GM06990 (cell line): ENCODE measurements around the gene NEURL2.

ENCODE experiments used
- DNase-seq: peaks from one replicate; pipeline ENCODE4 v3.0.0-alpha.2; 2011; ENCODE audit not compliant: insufficient read length; ENCODE audit errors: extremely low read depth
- H3K27me3 ChIP-seq: replicated peaks from 2 replicates; pipeline ENCODE4 v1.6.0; 2011; ENCODE audit warnings: low read length; ENCODE audit not compliant: control insufficient read depth, insufficient read depth
- H3K36me3 ChIP-seq: 2 replicates; pipeline ENCODE4 v1.5.1; 2011; ENCODE audit warnings: low read length; ENCODE audit not compliant: control insufficient read depth, insufficient read depth
- H3K4me3 ChIP-seq: replicated peaks from 2 replicates; pipeline ENCODE4 v1.5.1; 2011; ENCODE audit warnings: low read depth, mild to moderate bottlenecking, control low read depth, low read length
- TF ChIP-seq, protein P1 (sequence below): IDR thresholded peaks from 2 replicates; pipeline ENCODE4 v1.5.1; 2011; ENCODE audit warnings: low read length, control low read depth, mild to moderate bottlenecking, inconsistent platforms; ENCODE audit not compliant: insufficient read depth, poor library complexity, severe bottlenecking

NEURL2 gene

DNA sequence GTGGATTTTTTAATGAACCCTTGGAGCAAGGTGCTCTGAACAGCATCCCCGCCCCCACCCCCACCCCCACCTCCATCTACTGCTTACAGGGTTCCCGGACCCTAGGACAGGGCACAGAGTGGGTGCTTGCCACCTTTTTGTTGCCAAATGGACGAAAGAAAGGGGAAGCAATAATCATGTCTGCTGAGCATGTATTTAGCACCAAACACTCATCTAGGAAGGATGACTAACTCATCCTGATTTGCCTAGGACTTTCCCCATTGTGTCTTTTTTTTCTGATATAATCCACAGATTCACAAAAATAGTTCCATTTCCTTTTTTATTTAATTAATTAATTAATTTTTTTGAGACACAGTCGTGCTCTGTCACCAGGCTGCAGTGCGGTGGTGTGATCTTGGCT is 22.1 kb upstream of the NEURL2 start:
- Histone ChIP-seq H3K27me3 (no peaks in the 10 kb centered on the region), H3K36me3 (no peaks in the 10 kb centered on the region), H3K4me3 (no peak overlapping the region)
- no peak for DNase-seq
- TF ChIP-seq, protein P1, sequence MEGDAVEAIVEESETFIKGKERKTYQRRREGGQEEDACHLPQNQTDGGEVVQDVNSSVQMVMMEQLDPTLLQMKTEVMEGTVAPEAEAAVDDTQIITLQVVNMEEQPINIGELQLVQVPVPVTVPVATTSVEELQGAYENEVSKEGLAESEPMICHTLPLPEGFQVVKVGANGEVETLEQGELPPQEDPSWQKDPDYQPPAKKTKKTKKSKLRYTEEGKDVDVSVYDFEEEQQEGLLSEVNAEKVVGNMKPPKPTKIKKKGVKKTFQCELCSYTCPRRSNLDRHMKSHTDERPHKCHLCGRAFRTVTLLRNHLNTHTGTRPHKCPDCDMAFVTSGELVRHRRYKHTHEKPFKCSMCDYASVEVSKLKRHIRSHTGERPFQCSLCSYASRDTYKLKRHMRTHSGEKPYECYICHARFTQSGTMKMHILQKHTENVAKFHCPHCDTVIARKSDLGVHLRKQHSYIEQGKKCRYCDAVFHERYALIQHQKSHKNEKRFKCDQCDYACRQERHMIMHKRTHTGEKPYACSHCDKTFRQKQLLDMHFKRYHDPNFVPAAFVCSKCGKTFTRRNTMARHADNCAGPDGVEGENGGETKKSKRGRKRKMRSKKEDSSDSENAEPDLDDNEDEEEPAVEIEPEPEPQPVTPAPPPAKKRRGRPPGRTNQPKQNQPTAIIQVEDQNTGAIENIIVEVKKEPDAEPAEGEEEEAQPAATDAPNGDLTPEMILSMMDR = no peak

DNA sequence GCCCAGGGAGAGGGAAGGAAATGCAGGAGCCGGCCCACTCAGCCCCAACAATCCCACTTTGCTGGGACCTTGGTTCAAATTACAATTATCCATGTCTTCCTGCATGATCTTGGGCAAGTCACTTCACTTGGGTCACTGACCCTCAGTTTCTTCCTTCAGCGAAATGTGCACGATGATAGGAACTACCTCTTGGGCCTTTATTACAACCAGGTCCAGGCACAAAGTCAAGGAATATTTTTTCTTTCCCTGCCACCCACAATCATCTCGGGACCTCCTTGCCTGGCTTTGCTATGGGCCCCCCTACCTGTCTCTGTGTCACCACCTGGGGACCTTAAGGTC is 21.3 kb upstream of the NEURL2 start:
- peak overlapping the region; percentile 53 for H3K4me3 ChIP-seq
- TF ChIP-seq, protein P1 = no peak
- no peaks in the 10 kb centered on the region; the same call in 1 of the 2 replicates for H3K36me3 ChIP-seq
- no peak for DNase-seq
- H3K27me3 ChIP-seq = no peaks in the 10 kb centered on the region

DNA sequence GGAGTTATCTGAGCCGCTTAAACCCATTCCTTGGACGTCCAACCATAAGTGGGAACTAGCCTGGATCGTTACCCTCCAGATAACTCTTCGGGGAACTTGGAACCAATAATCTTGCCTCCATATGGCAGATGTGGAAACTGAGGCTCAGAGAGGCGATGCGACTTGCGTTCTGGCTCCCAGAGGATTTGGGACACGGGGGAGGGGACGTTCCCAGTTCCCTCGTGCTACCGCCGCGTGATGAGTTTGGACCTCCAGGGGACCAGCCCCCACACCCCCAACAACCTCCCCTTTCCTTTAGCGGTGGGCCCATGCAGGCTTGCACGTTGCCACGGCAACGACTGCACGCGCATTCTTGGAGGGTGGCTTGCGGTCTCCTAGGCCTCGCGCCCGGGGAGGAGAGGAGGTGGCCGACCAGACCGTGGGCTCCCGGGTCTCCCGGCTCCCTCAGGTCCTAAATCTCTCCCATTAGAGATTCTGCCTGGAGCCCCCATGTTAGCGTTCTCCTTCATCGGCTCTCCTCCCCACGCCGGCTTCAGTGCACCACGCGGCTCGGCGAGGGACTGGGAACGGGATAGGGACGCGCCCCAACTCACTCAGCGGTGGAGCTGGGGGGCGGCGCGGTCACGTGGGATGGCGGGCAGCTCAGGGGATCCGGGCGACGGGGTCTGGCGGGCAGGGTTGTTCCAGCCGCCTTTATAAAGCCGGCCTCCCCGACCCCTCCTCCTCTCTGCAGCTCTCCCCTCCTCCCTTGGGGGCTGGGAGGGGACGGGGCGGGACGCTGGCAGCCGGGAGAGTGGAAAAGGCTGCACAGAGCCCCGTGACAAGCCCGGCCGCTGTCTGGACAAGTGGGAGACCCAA is 20.7 kb upstream of the NEURL2 start, which contains the start of gene PLTP:
Gene PLTP, minus strand, starts transcription at position 670 of the 858 bp plus-strand sequence. CDS start 703 bp downstream, outside the sequence.
- Histone ChIP-seq H3K4me3 (peak within 1 kb of the TSS; percentile 53), H3K27me3 (no peaks in the 10 kb centered on the region), H3K36me3 (no peaks in the 10 kb centered on the region; the same call in 1 of the 2 replicates)
- TF ChIP-seq, protein P1 = no peak
- peak; percentile 50 for DNase-seq

DNA sequence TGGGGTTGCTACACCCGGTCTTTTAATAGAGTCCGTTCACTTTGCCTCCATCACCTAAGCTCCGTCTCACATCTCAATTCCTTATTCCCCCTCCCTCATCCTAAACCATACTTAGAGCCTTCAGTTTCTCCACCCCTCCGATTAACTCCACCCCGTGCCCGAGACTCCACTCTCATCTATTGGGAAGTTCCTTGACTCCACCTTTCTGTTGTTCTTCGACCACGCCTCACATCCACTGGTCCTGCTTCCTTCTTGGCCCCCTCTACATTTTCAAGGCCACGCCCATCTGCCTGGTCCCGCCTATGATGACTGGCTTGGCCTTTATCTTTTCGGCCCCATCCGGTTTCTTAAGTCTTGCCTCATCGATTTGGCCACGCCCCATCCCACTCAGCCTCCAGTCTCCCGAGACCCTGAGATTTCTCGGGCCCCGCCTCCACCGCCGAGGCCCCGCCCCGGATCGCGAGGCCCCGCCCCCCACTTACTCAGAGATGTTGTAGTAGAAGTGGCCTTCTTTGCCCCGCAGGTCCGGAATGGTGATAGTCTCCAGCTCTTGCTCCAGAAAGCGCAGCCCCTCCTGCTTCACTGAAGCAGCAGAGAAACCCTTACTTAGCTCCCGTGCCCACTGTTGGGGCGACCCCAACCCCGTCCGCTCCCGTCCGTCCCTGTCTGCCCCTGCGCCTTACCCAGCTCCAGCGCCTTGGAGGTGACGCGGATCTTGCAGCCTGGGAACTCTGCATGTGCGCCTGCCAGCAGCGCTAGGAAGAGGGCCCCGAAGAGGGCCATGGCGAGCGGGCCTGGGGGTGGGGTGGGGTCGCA is 19.9 kb upstream of the NEURL2 start:
- H3K27me3 ChIP-seq = no peaks in the 10 kb centered on the region

DNA sequence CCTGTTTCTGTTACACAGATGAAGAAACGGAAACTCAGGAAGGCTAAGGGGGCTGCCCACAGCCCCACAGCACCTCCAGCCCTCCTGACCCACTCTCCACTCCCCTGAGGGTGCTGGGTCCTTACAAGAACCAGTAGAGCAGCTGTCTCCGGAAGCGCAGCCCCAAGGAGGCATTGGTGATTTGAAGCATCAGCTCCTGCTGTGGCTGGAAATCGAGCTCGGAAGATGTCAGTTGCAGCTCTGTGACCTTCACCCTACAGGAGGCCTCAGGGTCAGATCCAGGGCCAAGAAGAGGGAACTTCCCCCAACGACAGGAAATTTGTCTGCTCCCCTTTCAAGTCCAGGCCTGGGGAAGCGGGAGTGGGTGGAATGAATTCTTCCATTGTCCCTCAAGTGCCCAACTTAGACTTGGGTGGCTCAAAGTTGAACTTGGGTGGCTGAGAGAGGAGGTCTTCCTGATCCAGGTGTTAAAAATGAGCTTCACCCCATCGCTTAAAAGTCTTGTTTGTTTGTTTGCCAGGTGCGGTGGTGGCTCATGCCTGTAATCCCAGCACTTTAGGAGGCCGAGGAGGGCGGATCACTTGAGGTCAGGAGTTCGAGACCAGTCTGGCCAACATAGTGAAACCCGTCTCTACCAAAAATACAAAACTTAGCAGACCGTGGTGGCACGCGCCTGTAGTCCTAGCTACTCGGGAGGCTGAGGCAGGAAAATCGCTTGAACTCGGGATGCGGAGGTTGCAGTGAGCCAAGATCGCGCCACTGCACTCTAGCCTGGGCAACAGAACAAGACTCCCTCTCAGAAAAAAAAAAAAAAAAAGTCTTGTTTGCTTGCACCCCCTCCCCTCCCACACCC is 19.0 kb upstream of the NEURL2 start:
- Histone ChIP-seq H3K27me3 (no peaks in the 10 kb centered on the region), H3K36me3 (no peaks in the 10 kb centered on the region; the same call in 1 of the 2 replicates), H3K4me3 (peak overlapping the region; percentile 40)
- DNase-seq = no peak
- TF ChIP-seq, protein P1 = no peak

More for the DNA sequence above, 19.9 kb upstream of the NEURL2 start:
- H3K4me3 ChIP-seq = peak overlapping the region; percentile 53
- TF ChIP-seq, protein P1 = no peak
- DNase-seq = peak; percentile 96
- H3K36me3 ChIP-seq = no peaks in the 10 kb centered on the region; the same call in 1 of the 2 replicates
